SK-N-SH treated with all-trans-retinoic acid at 6 μM for 48 hours (cell line): ENCODE data around the gene DPP6.

Experiments
- ATAC-seq: fragments of 200-7000 bp; cut with Tn5 transposase; 3 replicates; pipeline ENCODE4 v1.9.1; 2020; ENCODE audit warnings: mild to moderate bottlenecking, moderate library complexity
- ARNTL ChIP-seq: fragments of 450-650 bp; formaldehyde crosslinking; IDR thresholded peaks from 2 replicates; pipeline ENCODE4 v1.5.0; 2020; ENCODE audit warnings: low read depth, mild to moderate bottlenecking, moderate library complexity, borderline replicate concordance
- BACH2 ChIP-seq: fragments of 250-450 bp; sonication (Bioruptor Pico); IDR thresholded peaks from 2 replicates; pipeline ENCODE4 v1.9.0; 2021; ENCODE audit warnings: mild to moderate bottlenecking, borderline replicate concordance
- CREB5 ChIP-seq: fragments of 250-450 bp; sonication (Bioruptor Pico); IDR thresholded peaks from 2 replicates; pipeline ENCODE4 v1.5.1; 2020; ENCODE audit warnings: low read depth, mild to moderate bottlenecking, moderate library complexity
- CSDC2 ChIP-seq: fragments of 250-450 bp; sonication (Bioruptor Pico); IDR thresholded peaks from 2 replicates; pipeline ENCODE4 v1.5.0; 2020; ENCODE audit warnings: mild to moderate bottlenecking, moderate library complexity
- CSRNP3 ChIP-seq: fragments of 250-450 bp; sonication (Bioruptor Pico); IDR thresholded peaks from 2 replicates; pipeline ENCODE4 v1.5.1; 2021; ENCODE audit warnings: mild to moderate bottlenecking, moderate library complexity
- ESRRG ChIP-seq: fragments of 250-450 bp; sonication (Bioruptor Pico); IDR thresholded peaks from 2 replicates; pipeline ENCODE4 v1.6.1; 2021; ENCODE audit warnings: mild to moderate bottlenecking
- ISL1 ChIP-seq: fragments of 250-450 bp; sonication (Bioruptor Pico); IDR thresholded peaks from 2 replicates; pipeline ENCODE4 v2.1.2; 2022; ENCODE audit warnings: mild to moderate bottlenecking, moderate library complexity
- OSR1 ChIP-seq: fragments of 250-450 bp; sonication (Bioruptor Pico); IDR thresholded peaks from 2 replicates; pipeline ENCODE4 v1.8.0; 2022; ENCODE audit warnings: moderate library complexity, mild to moderate bottlenecking, inconsistent platforms
- PATZ1 ChIP-seq: fragments of 250-450 bp; sonication (Bioruptor Pico); IDR thresholded peaks from 2 replicates; pipeline ENCODE4 v1.8.0; 2020; ENCODE audit warnings: mild to moderate bottlenecking, moderate library complexity, borderline replicate concordance
- PPARA ChIP-seq: fragments of 250-450 bp; sonication (Bioruptor Pico); IDR thresholded peaks from 2 replicates; pipeline ENCODE4 v1.5.0; 2020; ENCODE audit warnings: mild to moderate bottlenecking, borderline replicate concordance
- RARB ChIP-seq: fragments of 250-450 bp; sonication (Bioruptor Pico); IDR thresholded peaks from 2 replicates; pipeline ENCODE4 v1.8.0; 2021; ENCODE audit warnings: mild to moderate bottlenecking, moderate library complexity
- TCF4 ChIP-seq: fragments of 250-450 bp; sonication (Bioruptor Pico); IDR thresholded peaks from 2 replicates; pipeline ENCODE4 v1.8.0; 2021; ENCODE audit warnings: mild to moderate bottlenecking, moderate library complexity, borderline replicate concordance
- TOX ChIP-seq: fragments of 250-450 bp; sonication (Bioruptor Pico); IDR thresholded peaks from 2 replicates; pipeline ENCODE4 v1.8.0; 2021; ENCODE audit warnings: mild to moderate bottlenecking, moderate library complexity, borderline replicate concordance
- TSHZ2 ChIP-seq: fragments of 250-450 bp; sonication (Bioruptor Pico); IDR thresholded peaks from 2 replicates; pipeline ENCODE4 v1.5.0; 2020; ENCODE audit warnings: mild to moderate bottlenecking, moderate library complexity
- ZC3H10 ChIP-seq: fragments of 250-450 bp; sonication (Bioruptor Pico); IDR thresholded peaks from 2 replicates; pipeline ENCODE4 v1.5.1; 2021; ENCODE audit warnings: mild to moderate bottlenecking, moderate library complexity
- ZFP3 ChIP-seq: fragments of 250-450 bp; sonication (Bioruptor Pico); IDR thresholded peaks from 2 replicates; pipeline ENCODE4 v1.5.0; 2020; ENCODE audit warnings: mild to moderate bottlenecking, moderate library complexity
- ZNF565 ChIP-seq: fragments of 450-650 bp; formaldehyde crosslinking; conservative IDR thresholded peaks from 2 replicates; pipeline ENCODE4 v1.5.0; 2020; ENCODE audit warnings: low read depth, mild to moderate bottlenecking, moderate library complexity
- ZNF70 ChIP-seq: fragments of 450-650 bp; formaldehyde crosslinking; IDR thresholded peaks from 2 replicates; pipeline ENCODE4 v1.5.0; 2020; ENCODE audit warnings: mild to moderate bottlenecking, moderate library complexity
- ZNF8 ChIP-seq: fragments of 450-650 bp; formaldehyde crosslinking; IDR thresholded peaks from 2 replicates; pipeline ENCODE4 v1.5.0; 2020; ENCODE audit warnings: mild to moderate bottlenecking, moderate library complexity

Gene DPP6

GRCh38 chr7:154910977-154911376 is 858.8 kb downstream of the DPP6 start:
- TF ChIP-seq ESRRG (no peak), ARNTL (CRISPR knock-in tag) (no peak), PATZ1 (CRISPR knock-in tag) (no peak), ZFP3 (no peak), CREB5 (CRISPR knock-in tag) (no peak), ZNF8 (CRISPR knock-in tag) (no peak), OSR1 (CRISPR knock-in tag) (no peak), ISL1 (CRISPR knock-in tag) (no peak), TOX (CRISPR knock-in tag) (no peak), CSRNP3 (CRISPR knock-in tag) (no peak), ZNF70 (CRISPR knock-in tag) (no peak), ZNF565 (CRISPR knock-in tag) (no peak), PPARA (CRISPR knock-in tag) (no peak), CSDC2 (CRISPR knock-in tag) (no peak), BACH2 (CRISPR knock-in tag) (no peak), ZC3H10 (no peak), TCF4 (CRISPR knock-in tag) (no peak)
- no peak for ATAC-seq

GRCh38 chr7:154911411-154911810 is 859.2 kb downstream of the DPP6 start:
- TF ChIP-seq PPARA (CRISPR knock-in tag) (no peak), ZNF8 (CRISPR knock-in tag) (no peak), ZFP3 (no peak), ARNTL (CRISPR knock-in tag) (no peak), TSHZ2 (no peak), PATZ1 (CRISPR knock-in tag) (no peak), ZNF70 (CRISPR knock-in tag) (no peak), RARB (CRISPR knock-in tag) (no peak), ZC3H10 (no peak), ZNF565 (CRISPR knock-in tag) (no peak)
- no peak for ATAC-seq

GRCh38 chr7:154911862-154912455 is 859.8 kb downstream of the DPP6 start:
- TF ChIP-seq CSDC2 (CRISPR knock-in tag) (no peak), ISL1 (CRISPR knock-in tag) (no peak)
- ATAC-seq: no peak
